Fibroblast of the aortic adventitia (primary cell): Measurements from ENCODE around the gene LITAF. TPM values are rescaled to one million over a fixed set of nuclear protein-coding genes. Genes with fewer than 3 reads are reported as not detected.

Experiments used
- DNase-seq: peaks from one replicate; pipeline ENCODE4 v3.0.0-alpha.2; 2010; ENCODE audit warnings: low read depth
- H3K4me3 ChIP-seq: 2 replicates; pipeline ENCODE4 v1.5.1; 2011; ENCODE audit warnings: low read depth, mild to moderate bottlenecking, control low read depth, low read length, moderate library complexity
- total RNA-seq: library from RNA; depleted of rRNA; stranded (reverse); fragments of >200 nt; gene quantifications from 2 replicates; pipeline ENCODE4 v1.2.3, GENCODE V29; 2012; ENCODE audit warnings: low replicate concordance
- TF ChIP-seq, protein P1 (sequence below): IDR thresholded peaks from 2 replicates; pipeline ENCODE4 v1.5.1; 2011; ENCODE audit warnings: mild to moderate bottlenecking, low read length, control low read depth, inconsistent platforms; ENCODE audit not compliant: insufficient read depth

Gene LITAF
- total RNA-seq, 1 donor = 44.6 TPM

DNA sequence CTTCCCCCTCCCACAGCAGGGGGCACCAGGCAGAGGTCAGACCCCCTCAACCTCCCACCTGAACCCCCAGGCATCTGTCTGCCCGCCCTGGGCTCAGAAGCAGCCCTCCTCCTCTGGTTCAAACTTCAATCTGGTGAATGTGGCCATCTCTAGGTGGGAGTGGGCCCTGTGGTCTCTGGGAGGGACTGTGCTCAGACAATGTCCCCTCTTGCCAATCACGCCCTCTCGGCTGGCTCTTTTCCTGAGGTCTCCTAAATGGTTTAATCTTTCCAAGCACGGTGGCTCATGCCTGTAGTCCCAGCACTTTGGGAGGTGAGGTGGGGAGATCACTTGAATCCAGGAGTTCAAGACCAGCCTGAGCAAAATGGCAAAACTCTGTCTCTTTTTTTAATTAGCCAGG lies 15.2 kb downstream of the LITAF start:
- H3K4me3 ChIP-seq = no peak overlapping the region
- TF ChIP-seq, protein P1, sequence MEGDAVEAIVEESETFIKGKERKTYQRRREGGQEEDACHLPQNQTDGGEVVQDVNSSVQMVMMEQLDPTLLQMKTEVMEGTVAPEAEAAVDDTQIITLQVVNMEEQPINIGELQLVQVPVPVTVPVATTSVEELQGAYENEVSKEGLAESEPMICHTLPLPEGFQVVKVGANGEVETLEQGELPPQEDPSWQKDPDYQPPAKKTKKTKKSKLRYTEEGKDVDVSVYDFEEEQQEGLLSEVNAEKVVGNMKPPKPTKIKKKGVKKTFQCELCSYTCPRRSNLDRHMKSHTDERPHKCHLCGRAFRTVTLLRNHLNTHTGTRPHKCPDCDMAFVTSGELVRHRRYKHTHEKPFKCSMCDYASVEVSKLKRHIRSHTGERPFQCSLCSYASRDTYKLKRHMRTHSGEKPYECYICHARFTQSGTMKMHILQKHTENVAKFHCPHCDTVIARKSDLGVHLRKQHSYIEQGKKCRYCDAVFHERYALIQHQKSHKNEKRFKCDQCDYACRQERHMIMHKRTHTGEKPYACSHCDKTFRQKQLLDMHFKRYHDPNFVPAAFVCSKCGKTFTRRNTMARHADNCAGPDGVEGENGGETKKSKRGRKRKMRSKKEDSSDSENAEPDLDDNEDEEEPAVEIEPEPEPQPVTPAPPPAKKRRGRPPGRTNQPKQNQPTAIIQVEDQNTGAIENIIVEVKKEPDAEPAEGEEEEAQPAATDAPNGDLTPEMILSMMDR = no peak
- DNase-seq = no peak

- TF ChIP-seq, protein P1 = no peak
- H3K4me3 ChIP-seq = no peak overlapping the region
- no peak for DNase-seq
Observed at GRCh38 chr16:11570806-11571205, 15.9 kb downstream of the LITAF start.

- no peak for DNase-seq
- H3K4me3 ChIP-seq = no peak overlapping the region
- TF ChIP-seq, protein P1 = no peak
Observed at GRCh38 chr16:11570258-11570657, 16.5 kb downstream of the LITAF start.

DNA sequence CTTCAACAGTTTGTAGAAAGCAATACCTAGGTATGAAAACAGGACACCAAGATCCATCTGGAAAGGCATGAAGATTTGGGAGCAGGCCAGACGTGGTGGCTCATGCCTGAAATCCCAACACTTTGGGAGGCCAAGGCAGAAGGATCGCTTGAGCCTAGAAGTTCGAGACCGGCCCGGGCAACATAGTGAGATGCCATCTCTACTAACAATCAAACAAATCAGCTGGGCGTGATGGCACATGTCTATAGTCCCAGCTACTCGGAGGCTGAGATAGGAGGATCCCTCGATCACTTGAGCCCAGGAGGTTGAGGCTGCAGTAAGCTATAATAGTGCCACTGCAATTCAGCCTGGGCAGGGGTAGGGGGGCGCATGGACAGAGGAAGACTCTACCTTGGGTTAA lies 20.3 kb downstream of the LITAF start:
- DNase-seq = no peak
- TF ChIP-seq, protein P1 = no peak

GRCh38 chr16:11565665-11566064 lies 21.1 kb downstream of the LITAF start:
- H3K4me3 ChIP-seq = no peak overlapping the region
- DNase-seq = no peak
- TF ChIP-seq, protein P1 = no peak

More for the DNA sequence above, 20.3 kb downstream of the LITAF start:
- H3K4me3 ChIP-seq = no peak overlapping the region

DNA sequence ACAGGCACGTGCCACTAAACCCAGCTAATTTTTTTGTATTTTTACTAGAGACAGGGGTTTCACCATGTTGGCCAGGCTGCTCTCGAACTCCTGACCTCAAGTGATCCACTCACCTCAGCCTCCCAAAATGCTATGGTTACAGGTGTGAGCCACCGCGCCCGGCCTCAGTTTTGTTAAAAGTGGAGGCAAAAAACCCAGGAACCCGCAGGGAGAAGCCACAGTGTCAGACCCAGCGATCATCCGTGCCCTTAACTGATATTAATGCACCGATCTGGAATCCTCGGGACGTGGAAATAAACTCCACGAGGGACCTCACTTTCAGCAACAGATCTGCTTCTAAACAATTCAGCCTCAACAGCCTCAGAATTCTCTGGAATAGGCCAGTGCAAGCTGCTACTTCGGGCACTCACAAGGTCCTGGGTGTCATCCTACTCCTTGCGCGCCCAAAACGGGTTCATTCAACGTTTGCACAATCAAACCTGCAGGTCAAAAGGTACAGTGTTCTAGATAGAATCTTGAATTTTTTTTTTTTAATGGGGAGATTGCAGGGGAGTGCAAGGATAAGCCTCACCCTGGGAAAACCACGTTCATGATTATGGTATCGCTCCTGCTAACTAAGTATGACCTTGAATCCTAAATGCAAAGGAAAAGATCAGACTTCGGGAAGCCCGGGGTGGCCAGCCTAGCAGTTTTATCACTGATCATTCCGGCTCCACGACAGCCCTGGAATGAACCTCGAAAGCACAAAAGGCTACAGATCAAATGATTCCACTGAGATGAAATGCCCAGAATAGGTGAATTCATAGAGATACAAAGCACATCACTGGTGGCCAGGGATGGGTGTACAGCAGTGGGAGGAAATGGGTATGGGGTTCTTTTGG lies 22.4 kb downstream of the LITAF start:
- no peak for DNase-seq

More for the DNA sequence above, 22.4 kb downstream of the LITAF start:
- no peak overlapping the region for H3K4me3 ChIP-seq
- TF ChIP-seq, protein P1 = no peak
